H1 (cell line): ENCODE data around the gene MRPS34. TPM values are rescaled to one million over a fixed set of nuclear protein-coding genes. Genes with fewer than 3 reads are reported as not detected.

Experiments used
- CBX8 ChIP-seq: fragments of 300-800, 300-1000 bp; sonication (generic); IDR thresholded peaks from 2 replicates; pipeline ENCODE4 v1.7.1; 2016; ENCODE audit warnings: low read depth, low read length, borderline replicate concordance
- CREB1 ChIP-seq: IDR thresholded peaks from 2 replicates; pipeline ENCODE4 v1.6.1; 2012; ENCODE audit warnings: inconsistent platforms
- POLR2A ChIP-seq, 2 experiments: IDR thresholded peaks; 1 replicate in 1 of 2; 2 replicates in 1 of 2; pipeline ENCODE4 v1.6.1; 2011; ENCODE audit warnings: low read depth in 2 of 2, low read length in 2 of 2, mild to moderate bottlenecking in 2 of 2; ENCODE audit errors: control extremely low read depth in 1 of 2
- RXRA ChIP-seq: IDR thresholded peaks from 2 replicates; pipeline ENCODE4 v1.6.1; 2011; ENCODE audit warnings: low read depth, mild to moderate bottlenecking, low read length, moderate library complexity; ENCODE audit not compliant: insufficient read depth
- polyA plus RNA-seq, 7 experiments: library from polyadenylated mRNA; depleted of rRNA in 3 of 7; stranded (reverse) in 5 of 7; unstranded in 2 of 7; fragments of >200 nt in 5 of 7; fragments of 200-250 nt in 2 of 7; gene quantifications; 1 replicate in 5 of 7; 2 replicates in 1 of 7; 4 replicates in 1 of 7; pipeline versions ENCODE4 v1.2.1 to v1.2.3, GENCODE V29; 2011 to 2013; ENCODE audit warnings: missing spikeins in 2 of 7, mixed read lengths in 2 of 7
- total RNA-seq: library from RNA; stranded (reverse); fragmentation: NEBNext Ultra II Directional; extraction: Animal tissue kit (Norgen Biotek cat#: 25700); gene quantifications from 2 replicates; pipeline ENCODE4 v1.2.1, GENCODE V29; 2021

MRPS34 gene
- total and polyA plus RNA-seq, 2 of the 8 experiments (the other 6 are each of a cell fraction or from before 2014, with no cell fraction given): 168 to 252 TPM

DNA sequence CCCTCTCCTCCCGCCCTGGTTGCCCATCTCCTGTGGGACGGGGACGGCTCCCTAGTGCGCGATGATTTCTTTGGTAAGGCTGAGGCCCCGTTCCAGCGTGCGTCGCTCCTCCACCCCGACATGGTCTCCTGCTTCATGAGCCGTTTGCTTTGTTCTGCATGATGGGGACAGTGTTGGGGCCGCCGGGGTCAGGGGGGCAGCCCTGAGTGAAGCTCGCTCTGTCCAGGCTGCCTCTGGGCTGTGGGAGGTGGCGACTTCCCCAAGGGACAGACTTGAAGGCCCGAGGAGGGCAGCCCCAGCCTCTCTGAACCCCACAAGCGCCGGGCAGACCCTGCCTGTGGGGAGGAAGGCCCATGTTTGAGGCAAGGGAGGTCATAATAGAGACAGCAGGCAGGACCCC is 14.0 kb downstream of the MRPS34 start (continued):
- no peak for TF ChIP-seq POLR2A (IDR thresholded peaks at IDR 0.05; ENCODE audit: control extremely low read depth in 1 of 2, low read depth in 2 of 2, low read length in 2 of 2)
- no peak for TF ChIP-seq CREB1
- TF ChIP-seq RXRA: no peak
- TF ChIP-seq CBX8: no peak
- TF ChIP-seq, all 59 proteins: peak for 0
